GDM1 (cell line): ENCODE results near the gene MAN1A2.

ENCODE experiments used
- DNase-seq: peaks from one replicate; lab custom pipeline; 2025; lab: John Stamatoyannopoulos, UW

Gene MAN1A2

GRCh38 chr1:117495068-117495467 lies 127.8 kb downstream of the MAN1A2 start:
- DNase-seq, result no peak

- no peak for DNase-seq
Observed at GRCh38 chr1:117499071-117499470, 131.8 kb downstream of the MAN1A2 start.

GRCh38 chr1:117500584-117500983 lies 133.3 kb downstream of the MAN1A2 start:
- no peak for DNase-seq

- no peak for DNase-seq
Observed at GRCh38 chr1:117501281-117501680, 134.0 kb downstream of the MAN1A2 start.

GRCh38 chr1:117511273-117511672 lies 144.0 kb downstream of the MAN1A2 start:
- DNase-seq, result no peak

GRCh38 chr1:117512728-117513321 lies 145.6 kb downstream of the MAN1A2 start:
- no peak for DNase-seq

- no peak for DNase-seq
Observed at GRCh38 chr1:117523111-117523510, 155.9 kb downstream of the MAN1A2 start.

- DNase-seq, result no peak
Observed at GRCh38 chr1:117527074-117527473, 159.8 kb downstream of the MAN1A2 start.

- no peak for DNase-seq
Observed at GRCh38 chr1:117527566-117528102, 160.4 kb downstream of the MAN1A2 start.

- DNase-seq, result no peak
Observed at GRCh38 chr1:117529683-117530082, 162.4 kb downstream of the MAN1A2 start.

GRCh38 chr1:117531222-117531621 lies 164.0 kb downstream of the MAN1A2 start:
- no peak for DNase-seq

GRCh38 chr1:117534995-117535467 lies 167.8 kb downstream of the MAN1A2 start:
- DNase-seq, result peak; percentile 23

GRCh38 chr1:117535821-117536220 lies 168.6 kb downstream of the MAN1A2 start:
- no peak for DNase-seq

GRCh38 chr1:117537291-117537920 lies 170.2 kb downstream of the MAN1A2 start:
- DNase-seq, result no peak

- no peak for DNase-seq
Observed at GRCh38 chr1:117540532-117540931, 173.3 kb downstream of the MAN1A2 start.

- no peak for DNase-seq
Observed at GRCh38 chr1:117541003-117541402, 173.8 kb downstream of the MAN1A2 start.

- DNase-seq, result no peak
Observed at GRCh38 chr1:117541585-117541984, 174.3 kb downstream of the MAN1A2 start.

GRCh38 chr1:117544509-117545109 lies 177.4 kb downstream of the MAN1A2 start:
- DNase-seq, result no peak

- no peak for DNase-seq
Observed at GRCh38 chr1:117546467-117546866, 179.2 kb downstream of the MAN1A2 start.

- no peak for DNase-seq
Observed at GRCh38 chr1:117553471-117553870, 186.2 kb downstream of the MAN1A2 start.

- no peak for DNase-seq
Observed at GRCh38 chr1:117555806-117556205, 188.6 kb downstream of the MAN1A2 start.

GRCh38 chr1:117556341-117556740 lies 189.1 kb downstream of the MAN1A2 start:
- no peak for DNase-seq

GRCh38 chr1:117556976-117557375 lies 189.7 kb downstream of the MAN1A2 start:
- no peak for DNase-seq
